Measurements from ENCODE around the gene CTNNA2.

The CTNNA2 gene

DNA sequence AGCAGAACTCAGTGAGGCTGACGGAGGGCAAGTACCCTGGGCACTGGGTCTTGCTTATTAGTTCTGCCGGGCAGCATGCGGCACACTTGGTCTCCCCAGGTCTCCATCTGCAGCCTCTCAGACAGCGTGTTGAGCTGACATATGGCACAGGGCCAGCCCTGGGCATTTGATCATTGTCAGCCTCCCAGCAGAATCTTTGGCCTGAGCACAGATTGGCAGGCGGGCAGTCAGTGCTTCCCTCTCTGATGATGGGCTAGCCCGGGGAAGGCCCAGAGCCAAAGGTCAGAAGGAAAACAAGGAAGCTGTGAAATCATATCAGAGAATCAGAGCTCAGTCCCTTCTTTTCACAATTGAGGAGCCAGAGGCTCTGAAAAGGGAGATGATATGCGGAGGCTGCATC is 941.8 kb downstream of the CTNNA2 start:
- DNase-seq (ENCODE audit: extremely low read depth, low read depth), result no peak
- TF ChIP-seq, protein P1, sequence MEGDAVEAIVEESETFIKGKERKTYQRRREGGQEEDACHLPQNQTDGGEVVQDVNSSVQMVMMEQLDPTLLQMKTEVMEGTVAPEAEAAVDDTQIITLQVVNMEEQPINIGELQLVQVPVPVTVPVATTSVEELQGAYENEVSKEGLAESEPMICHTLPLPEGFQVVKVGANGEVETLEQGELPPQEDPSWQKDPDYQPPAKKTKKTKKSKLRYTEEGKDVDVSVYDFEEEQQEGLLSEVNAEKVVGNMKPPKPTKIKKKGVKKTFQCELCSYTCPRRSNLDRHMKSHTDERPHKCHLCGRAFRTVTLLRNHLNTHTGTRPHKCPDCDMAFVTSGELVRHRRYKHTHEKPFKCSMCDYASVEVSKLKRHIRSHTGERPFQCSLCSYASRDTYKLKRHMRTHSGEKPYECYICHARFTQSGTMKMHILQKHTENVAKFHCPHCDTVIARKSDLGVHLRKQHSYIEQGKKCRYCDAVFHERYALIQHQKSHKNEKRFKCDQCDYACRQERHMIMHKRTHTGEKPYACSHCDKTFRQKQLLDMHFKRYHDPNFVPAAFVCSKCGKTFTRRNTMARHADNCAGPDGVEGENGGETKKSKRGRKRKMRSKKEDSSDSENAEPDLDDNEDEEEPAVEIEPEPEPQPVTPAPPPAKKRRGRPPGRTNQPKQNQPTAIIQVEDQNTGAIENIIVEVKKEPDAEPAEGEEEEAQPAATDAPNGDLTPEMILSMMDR (IDR thresholded peaks at IDR 0.05; ENCODE audit: low read depth, low read length), result no peak

DNA sequence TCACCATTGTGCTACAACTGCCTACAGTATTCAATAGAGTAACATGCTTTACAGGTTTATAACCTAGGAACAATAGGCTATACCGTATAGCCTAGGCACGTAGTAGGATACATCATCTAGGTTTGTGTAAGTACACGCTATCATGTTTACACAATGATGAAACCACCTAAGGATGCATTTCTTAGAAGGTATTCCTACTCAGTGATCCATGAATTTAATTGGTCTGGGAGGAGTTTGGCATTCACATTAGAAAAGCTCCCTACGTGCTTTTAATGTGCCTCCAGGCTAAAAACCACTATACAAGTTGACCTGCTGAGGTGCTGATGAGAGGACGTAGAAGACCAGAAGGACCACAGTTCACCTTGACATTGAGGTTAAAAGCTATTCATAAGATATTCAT is 946.2 kb downstream of the CTNNA2 start:
- no peak for DNase-seq (ENCODE audit: extremely low read depth, low read depth)
- TF ChIP-seq, protein P1 (IDR thresholded peaks at IDR 0.05; ENCODE audit: low read depth, low read length), result no peak

GRCh38 chr2:80461505-80462197 is 948.8 kb downstream of the CTNNA2 start:
- TF ChIP-seq, protein P1 (IDR thresholded peaks at IDR 0.05; ENCODE audit: low read depth, low read length), result no peak
- no peak for DNase-seq (ENCODE audit: extremely low read depth, low read depth)

DNA sequence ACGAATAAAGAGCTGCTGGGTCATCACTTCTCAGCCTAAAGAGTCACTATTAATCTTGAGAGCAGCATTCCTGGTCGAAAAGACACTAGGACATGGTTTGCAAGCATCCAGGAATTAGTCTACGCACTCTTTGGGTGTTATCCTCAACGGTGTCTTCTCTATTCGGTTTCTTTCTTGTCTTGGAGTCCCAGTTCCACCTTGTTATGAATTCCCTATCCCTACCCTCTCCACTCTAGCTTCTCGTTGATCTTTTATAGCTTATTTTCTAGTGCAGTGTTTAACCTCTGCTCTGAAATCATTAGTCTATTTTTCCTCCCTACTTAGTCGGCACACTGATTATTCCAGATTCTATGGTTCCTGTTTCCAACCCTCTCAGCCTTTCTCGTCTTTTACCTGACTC is 949.8 kb downstream of the CTNNA2 start:
- DNase-seq (ENCODE audit: extremely low read depth, low read depth), result no peak
- TF ChIP-seq, protein P1 (IDR thresholded peaks at IDR 0.05; ENCODE audit: low read depth, low read length), result no peak

GRCh38 chr2:80464275-80464674 is 951.4 kb downstream of the CTNNA2 start:
- no peak for DNase-seq (ENCODE audit: extremely low read depth, low read depth)
- TF ChIP-seq, protein P1 (IDR thresholded peaks at IDR 0.05; ENCODE audit: low read depth, low read length), result no peak

- TF ChIP-seq, protein P1 (IDR thresholded peaks at IDR 0.05; ENCODE audit: low read depth, low read length), result no peak
- DNase-seq (ENCODE audit: extremely low read depth, low read depth), result no peak
Measured at GRCh38 chr2:80467262-80467811, 954.5 kb downstream of the CTNNA2 start.

- DNase-seq (ENCODE audit: extremely low read depth, low read depth), result no peak
- TF ChIP-seq, protein P1 (IDR thresholded peaks at IDR 0.05; ENCODE audit: low read depth, low read length), result no peak
Measured at GRCh38 chr2:80469428-80469827, 956.6 kb downstream of the CTNNA2 start.
